Spleen (tissue), 11 donors: ENCODE measurements around the gene SOX11. TPM values are rescaled to one million over a fixed set of nuclear protein-coding genes. Genes with fewer than 3 reads are reported as not detected.

Experiments
- DNase-seq: peaks from one replicate; pipeline ENCODE4 v3.0.0-alpha.2; 2020
- H3K27ac ChIP-seq, 8 donors: fragments of 200-600 bp; sonication (generic) in 7 of 8; 1 replicate in 4 of 8; 2 replicates in 4 of 8; pipeline versions ENCODE4 v1.5.0 to v1.8.0; 2016 to 2021; ENCODE audit warnings: inconsistent platforms in 4 of 8, mild to moderate bottlenecking in 4 of 8, moderate library complexity in 1 of 8
- H3K27me3 ChIP-seq, 7 donors: fragments of 200-600 bp; sonication (generic) in 6 of 7; replicated peaks in 1 of 7; 1 replicate in 4 of 7; 2 replicates in 3 of 7; pipeline versions ENCODE4 v1.5.0 to v1.8.0; 2016 to 2021; ENCODE audit warnings: inconsistent platforms in 3 of 7, mild to moderate bottlenecking in 1 of 7
- H3K36me3 ChIP-seq, 6 donors: fragments of 200-600 bp; sonication (generic) in 5 of 6; 1 replicate in 4 of 6; 2 replicates in 2 of 6; pipeline versions ENCODE4 v1.5.0 to v1.8.0; 2016 to 2021; ENCODE audit warnings: inconsistent platforms in 2 of 6
- H3K4me1 ChIP-seq, 6 donors: fragments of 200-600 bp; sonication (generic) in 5 of 6; 1 replicate in 3 of 6; 2 replicates in 3 of 6; pipeline versions ENCODE4 v1.5.0 to v1.8.0; 2016 to 2021; ENCODE audit warnings: inconsistent platforms in 3 of 6
- H3K4me3 ChIP-seq, 8 donors: fragments of 200-600 bp; sonication (generic) in 7 of 8; 1 replicate in 4 of 8; 2 replicates in 4 of 8; pipeline versions ENCODE4 v1.5.0 to v1.8.0; 2016 to 2021; ENCODE audit warnings: inconsistent platforms in 4 of 8, mild to moderate bottlenecking in 4 of 8, moderate library complexity in 2 of 8
- H3K9me3 ChIP-seq, 8 donors: fragments of 200-600 bp; sonication (generic) in 7 of 8; 1 replicate in 4 of 8; 2 replicates in 4 of 8; pipeline versions ENCODE4 v1.5.0 to v1.8.0; 2016 to 2021; ENCODE audit warnings: inconsistent platforms in 4 of 8
- POLR2A ChIP-seq, 3 donors: fragments of 450-650 bp; IDR thresholded peaks; one replicate each; pipeline ENCODE4 v1.5.1; 2017; ENCODE audit warnings: antibody characterized with exemption in 3 of 3, mild to moderate bottlenecking in 1 of 3
- POLR2AphosphoS5 ChIP-seq, 3 donors: sonication (generic); formaldehyde crosslinking; IDR thresholded peaks; one replicate each; pipeline ENCODE4 v1.5.1; 2017; ENCODE audit warnings: antibody characterized with exemption in 3 of 3
- WGBS, 5 donors: extraction: QIAGEN DNeasy Blood & Tissue Kit in 3 of 5; methylation state at CpG; one replicate each; pipeline versions ENCODE4 v1.1.5 to v1.1.7; 2013 to 2018; 5-methylcytosine and 5-hydroxymethylcytosine counted together
- intact Hi-C: fragments of 100-400 bp; cut with DNase I; formaldehyde crosslinking; loops from one replicate; pipeline ENCODE4 v1.15.0; 2023; ENCODE audit warnings: low total_unique reads
- polyA plus RNA-seq, 3 donors: library from polyadenylated mRNA; stranded (reverse); fragments of 200-250 nt; gene quantifications; one replicate each; pipeline ENCODE4 v1.2.1, GENCODE V29; 2013
- total RNA-seq, 7 donors: library from RNA; depleted of rRNA in 3 of 7; stranded (reverse); fragments of >200 nt in 3 of 7; fragmentation: NEBNext Ultra II Directional in 4 of 7; extraction: Animal tissue kit (Norgen Biotek cat#: 25700) in 4 of 7; gene quantifications; one replicate each; pipeline versions ENCODE4 v1.1.0 to v1.2.1, GENCODE V29; 2016 to 2021
- TF ChIP-seq, protein P1 (sequence below), 11 experiments: fragments of 200-600 bp in 7 of 11; fragments of 450-650 bp in 4 of 11; sonication (generic) in 4 of 11; IDR thresholded peaks in 8 of 11; conservative IDR thresholded peaks in 3 of 11; 1 replicate in 7 of 11; 2 replicates in 4 of 11; pipeline versions ENCODE4 v1.4.0 to v1.8.0; 2016 to 2021; ENCODE audit warnings: antibody characterized with exemption in 11 of 11, inconsistent platforms in 4 of 11, mild to moderate bottlenecking in 1 of 11
- donor health status: healthy with polysubstance abuse.
- donor health status: DM: no; HTN: no; CAD: no; lungs with moderate emphysema.
- donor health status: DM: no; HTN: no; CAD: no.
- donor health status: Bipolar disorder and iron deficiency.
- donor health status: healthy.
- donor health status: DM: no; HTN: no; CAD: no.
- donor health status: DM: yes; HTN: yes; CAD: no.

SOX11 gene
- total and polyA plus RNA-seq, 10 donors = 0.09 to 0.92 (median 0.29) TPM

DNA sequence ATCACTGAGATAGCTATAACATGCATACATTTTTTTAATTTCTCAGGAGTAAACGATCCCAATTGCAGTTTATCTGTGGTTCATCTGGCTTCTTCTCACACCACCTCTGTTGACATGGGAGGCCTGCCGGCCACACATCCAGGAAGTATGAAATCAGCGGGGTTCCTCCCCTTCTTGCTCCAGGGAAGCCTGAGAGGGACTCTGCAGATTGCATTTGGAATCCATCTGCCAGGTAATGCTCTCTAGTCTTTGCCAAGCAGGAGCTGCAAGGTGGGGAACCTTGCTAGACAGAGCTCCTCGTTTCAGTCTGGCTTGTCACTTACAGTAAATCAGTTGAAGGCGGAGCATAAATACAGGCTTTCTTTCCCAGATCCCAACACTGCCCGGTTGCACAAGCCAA is 49.9 kb downstream of the SOX11 start:
- TF ChIP-seq, protein P1, sequence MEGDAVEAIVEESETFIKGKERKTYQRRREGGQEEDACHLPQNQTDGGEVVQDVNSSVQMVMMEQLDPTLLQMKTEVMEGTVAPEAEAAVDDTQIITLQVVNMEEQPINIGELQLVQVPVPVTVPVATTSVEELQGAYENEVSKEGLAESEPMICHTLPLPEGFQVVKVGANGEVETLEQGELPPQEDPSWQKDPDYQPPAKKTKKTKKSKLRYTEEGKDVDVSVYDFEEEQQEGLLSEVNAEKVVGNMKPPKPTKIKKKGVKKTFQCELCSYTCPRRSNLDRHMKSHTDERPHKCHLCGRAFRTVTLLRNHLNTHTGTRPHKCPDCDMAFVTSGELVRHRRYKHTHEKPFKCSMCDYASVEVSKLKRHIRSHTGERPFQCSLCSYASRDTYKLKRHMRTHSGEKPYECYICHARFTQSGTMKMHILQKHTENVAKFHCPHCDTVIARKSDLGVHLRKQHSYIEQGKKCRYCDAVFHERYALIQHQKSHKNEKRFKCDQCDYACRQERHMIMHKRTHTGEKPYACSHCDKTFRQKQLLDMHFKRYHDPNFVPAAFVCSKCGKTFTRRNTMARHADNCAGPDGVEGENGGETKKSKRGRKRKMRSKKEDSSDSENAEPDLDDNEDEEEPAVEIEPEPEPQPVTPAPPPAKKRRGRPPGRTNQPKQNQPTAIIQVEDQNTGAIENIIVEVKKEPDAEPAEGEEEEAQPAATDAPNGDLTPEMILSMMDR (IDR thresholded peaks at IDR 0.05 in 8 of 11, conservative IDR thresholded peaks at IDR 0.05 in 3 of 11) = no peak
- TF ChIP-seq POLR2AphosphoS5 (IDR thresholded peaks at IDR 0.05) (no peak), POLR2A (IDR thresholded peaks at IDR 0.05) (no peak)
- intact Hi-C loops = no loop called here
- H3K36me3 ChIP-seq = no peaks in the 10 kb centered on the region
- no peaks in the 10 kb centered on the region for H3K4me1 ChIP-seq
- 50 to 61% (median 54%) methylated on average over 6 of the region's 6 CpGs for WGBS, 5 donors
- H3K9me3 ChIP-seq = no peaks in the 10 kb centered on the region
- peaks cover 0 to 5% (median 0%) of the 10 kb centered on the region in 7 donors for H3K27me3 ChIP-seq
- H3K4me3 ChIP-seq = no peak overlapping the region
- no peak for DNase-seq
- H3K27ac ChIP-seq = no peak overlapping the region

DNA sequence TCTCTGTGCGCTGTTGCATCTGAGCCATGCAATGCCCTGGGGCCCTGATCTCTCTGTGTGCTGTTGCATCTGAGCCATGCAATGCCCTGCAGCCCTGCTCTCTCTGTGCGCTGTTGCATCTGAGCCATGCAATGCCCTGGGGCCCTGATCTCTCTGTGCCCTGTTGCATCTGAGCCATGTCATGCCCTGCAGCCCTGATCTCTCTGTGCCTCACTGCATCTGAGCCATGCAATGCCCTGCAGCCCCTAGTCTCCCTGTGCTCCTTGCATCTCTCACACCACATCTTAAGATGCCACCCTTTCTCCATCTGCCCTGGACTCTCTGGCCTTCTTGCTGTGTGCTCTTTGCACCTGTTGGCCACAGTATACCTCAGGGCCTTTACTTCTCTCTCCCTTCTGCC is 56.2 kb downstream of the SOX11 start:
- TF ChIP-seq POLR2AphosphoS5 (IDR thresholded peaks at IDR 0.05) (no peak), POLR2A (IDR thresholded peaks at IDR 0.05) (no peak)
- TF ChIP-seq, protein P1 (IDR thresholded peaks at IDR 0.05 in 8 of 11, conservative IDR thresholded peaks at IDR 0.05 in 3 of 11) = no peak
- no peaks in the 10 kb centered on the region for H3K9me3 ChIP-seq
- no peaks in the 10 kb centered on the region for H3K27me3 ChIP-seq
- WGBS, 5 donors = 94 to 100% (median 100%) methylated on average over 2 of the region's 2 CpGs; no CpG with 5 or more reads in 1 of the 5 donors
- H3K27ac ChIP-seq = no peak overlapping the region
- no peak for DNase-seq
- no peaks in the 10 kb centered on the region for H3K36me3 ChIP-seq
- intact Hi-C loops = no loop called here
- no peaks in the 10 kb centered on the region for H3K4me1 ChIP-seq
- no peak overlapping the region for H3K4me3 ChIP-seq

DNA sequence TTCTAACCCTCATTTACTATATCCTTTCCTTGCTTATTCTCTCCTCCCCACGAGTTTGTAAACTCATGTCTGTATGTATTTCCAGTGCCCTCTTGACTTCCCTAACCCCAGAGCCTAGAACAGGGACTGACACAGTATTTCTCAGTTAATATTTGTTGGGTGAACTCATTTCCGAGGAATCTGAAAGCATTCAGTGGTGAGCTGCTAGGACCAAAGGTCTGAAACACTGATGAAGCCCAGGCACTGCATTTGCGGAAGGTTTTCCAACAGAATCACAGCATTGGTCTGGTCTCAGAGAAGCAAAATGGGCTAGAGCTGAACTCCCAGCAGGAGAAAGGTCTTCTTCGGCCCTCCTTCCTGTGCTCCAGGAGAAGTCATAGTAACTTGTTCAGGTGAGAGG is 56.8 kb downstream of the SOX11 start:
- no peak overlapping the region for H3K27ac ChIP-seq
- no peak overlapping the region for H3K4me3 ChIP-seq
- TF ChIP-seq POLR2AphosphoS5 (IDR thresholded peaks at IDR 0.05) (no peak), POLR2A (IDR thresholded peaks at IDR 0.05) (no peak)
- TF ChIP-seq, protein P1 (IDR thresholded peaks at IDR 0.05 in 8 of 11, conservative IDR thresholded peaks at IDR 0.05 in 3 of 11) = no peak
- H3K27me3 ChIP-seq = no peaks in the 10 kb centered on the region
- intact Hi-C loops = no loop called here
- WGBS, 5 donors = 69 to 82% (median 75%) methylated on average over 4 of the region's 4 CpGs
- no peak for DNase-seq
- H3K9me3 ChIP-seq = no peaks in the 10 kb centered on the region
- no peaks in the 10 kb centered on the region for H3K4me1 ChIP-seq
- H3K36me3 ChIP-seq = no peaks in the 10 kb centered on the region

DNA sequence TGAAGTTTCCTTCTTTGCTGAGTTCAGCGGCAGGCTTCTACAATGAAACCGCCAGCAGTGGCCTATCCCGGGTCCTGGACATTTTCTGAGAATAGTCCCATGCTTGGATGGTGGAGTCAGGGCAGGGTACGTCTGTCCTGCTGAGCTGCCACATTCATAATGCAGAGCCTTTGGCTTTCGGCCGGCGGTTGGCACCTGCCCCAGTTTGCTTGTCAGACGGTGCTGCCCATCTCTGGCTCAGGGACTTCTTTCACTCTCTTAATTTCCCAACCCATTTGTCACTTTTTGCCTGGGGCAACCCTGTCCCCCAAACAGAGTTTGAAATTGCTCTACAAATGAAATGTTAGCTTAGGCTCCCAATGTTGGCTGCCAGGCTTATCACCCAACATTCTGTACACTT is 57.2 kb downstream of the SOX11 start:
- Histone ChIP-seq H3K4me1 (no peaks in the 10 kb centered on the region), H3K27me3 (no peaks in the 10 kb centered on the region), H3K9me3 (no peaks in the 10 kb centered on the region), H3K4me3 (no peak overlapping the region), H3K27ac (no peak overlapping the region), H3K36me3 (no peaks in the 10 kb centered on the region)
- intact Hi-C loops = no loop called here
- 91 to 94% (median 92%) methylated on average over 7 to 8 of the region's 8 CpGs for WGBS, 5 donors
- TF ChIP-seq POLR2AphosphoS5 (IDR thresholded peaks at IDR 0.05) = no peak
- TF ChIP-seq, protein P1 (IDR thresholded peaks at IDR 0.05 in 8 of 11, conservative IDR thresholded peaks at IDR 0.05 in 3 of 11) = no peak
- DNase-seq = no peak
